SU-DHL-6 (cell line): ENCODE data around the gene UBASH3B.

Experiments used
- EZH2phosphoT487 ChIP-seq: fragments of 200-600 bp; sonication (generic), shearing (Covaris generic); conservative IDR thresholded peaks from 2 replicates; pipeline ENCODE4 v1.6.1; 2018; ENCODE audit warnings: mild to moderate bottlenecking, antibody characterized with exemption, low read length, moderate library complexity, mixed read lengths
- TF ChIP-seq, protein P1 (sequence below): fragments of 200-600 bp; sonication (generic); IDR thresholded peaks from one replicate; pipeline ENCODE4 v1.5.1; 2017; ENCODE audit warnings: antibody characterized with exemption, mild to moderate bottlenecking, low read length, moderate library complexity; ENCODE audit not compliant: insufficient read depth, poor library complexity, severe bottlenecking

DNA sequence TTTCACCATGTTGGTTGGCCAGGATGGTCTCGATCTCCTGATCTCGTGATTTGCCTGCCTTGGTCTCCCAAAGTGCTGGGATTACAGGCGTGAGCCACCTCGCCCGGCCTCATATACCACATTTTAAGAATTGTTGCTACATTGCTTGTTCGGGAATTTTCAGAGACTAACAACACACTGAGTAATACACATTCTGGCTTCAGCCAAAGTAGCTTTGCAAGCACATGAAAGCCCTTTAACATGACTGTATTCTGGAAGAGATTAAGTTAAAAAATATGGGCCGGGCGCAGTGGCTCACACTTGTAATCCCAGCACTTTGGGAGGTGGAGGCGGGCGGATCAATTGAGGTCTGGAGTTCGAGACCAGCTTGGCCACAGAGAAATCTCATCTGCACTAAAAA lies 197.7 kb downstream of the UBASH3B start:
- TF ChIP-seq, protein P1, sequence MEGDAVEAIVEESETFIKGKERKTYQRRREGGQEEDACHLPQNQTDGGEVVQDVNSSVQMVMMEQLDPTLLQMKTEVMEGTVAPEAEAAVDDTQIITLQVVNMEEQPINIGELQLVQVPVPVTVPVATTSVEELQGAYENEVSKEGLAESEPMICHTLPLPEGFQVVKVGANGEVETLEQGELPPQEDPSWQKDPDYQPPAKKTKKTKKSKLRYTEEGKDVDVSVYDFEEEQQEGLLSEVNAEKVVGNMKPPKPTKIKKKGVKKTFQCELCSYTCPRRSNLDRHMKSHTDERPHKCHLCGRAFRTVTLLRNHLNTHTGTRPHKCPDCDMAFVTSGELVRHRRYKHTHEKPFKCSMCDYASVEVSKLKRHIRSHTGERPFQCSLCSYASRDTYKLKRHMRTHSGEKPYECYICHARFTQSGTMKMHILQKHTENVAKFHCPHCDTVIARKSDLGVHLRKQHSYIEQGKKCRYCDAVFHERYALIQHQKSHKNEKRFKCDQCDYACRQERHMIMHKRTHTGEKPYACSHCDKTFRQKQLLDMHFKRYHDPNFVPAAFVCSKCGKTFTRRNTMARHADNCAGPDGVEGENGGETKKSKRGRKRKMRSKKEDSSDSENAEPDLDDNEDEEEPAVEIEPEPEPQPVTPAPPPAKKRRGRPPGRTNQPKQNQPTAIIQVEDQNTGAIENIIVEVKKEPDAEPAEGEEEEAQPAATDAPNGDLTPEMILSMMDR, result no peak
- no peak for TF ChIP-seq EZH2phosphoT487
